ENCODE results near the gene TSPEAR. TPM values are rescaled to one million over a fixed set of nuclear protein-coding genes. Genes with fewer than 3 reads are reported as not detected.

The TSPEAR gene
- total RNA-seq, 4 donors from 2014 or later: under 0.01 to 0.23 TPM; not detected in 2

DNA sequence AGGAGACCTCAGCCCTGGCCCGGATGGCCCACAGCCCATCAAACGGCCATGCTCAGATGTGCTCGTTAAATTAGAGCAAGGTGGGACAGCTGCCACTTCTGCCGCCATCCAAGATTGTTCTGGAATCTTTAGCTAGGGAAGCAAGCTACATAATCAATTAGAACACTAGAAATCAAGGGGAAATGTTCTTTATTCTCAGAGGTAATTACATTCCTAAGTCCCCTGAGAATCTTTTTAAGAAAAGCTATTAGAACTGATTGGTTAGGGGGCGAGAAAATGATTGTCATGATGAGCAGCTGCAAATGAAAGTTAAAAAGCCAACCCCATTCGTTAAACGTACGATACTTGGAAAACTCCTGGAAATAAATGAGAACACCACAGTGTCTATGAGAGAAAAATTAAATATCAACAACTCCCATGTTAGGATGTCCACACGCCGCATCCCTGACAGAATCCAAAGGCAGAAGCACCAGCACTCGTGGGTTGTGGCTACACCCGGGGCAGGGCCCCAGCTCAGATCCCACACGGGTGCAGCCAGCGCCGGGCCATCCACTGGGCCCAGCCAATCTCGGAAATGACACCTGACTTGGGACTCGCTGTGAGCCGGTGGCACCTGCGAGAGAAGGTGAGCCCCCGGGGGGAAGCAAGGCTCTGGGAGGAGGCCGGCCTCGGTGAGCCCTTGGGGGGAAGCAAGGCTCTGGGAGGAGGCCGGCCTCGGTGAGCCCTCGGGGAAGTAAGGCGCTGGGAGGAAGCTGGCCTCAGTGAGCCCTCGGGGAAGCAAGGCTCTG is 209.0 kb downstream of the TSPEAR start:
- intact Hi-C loops (cut with DNase I): no loop called here

DNA sequence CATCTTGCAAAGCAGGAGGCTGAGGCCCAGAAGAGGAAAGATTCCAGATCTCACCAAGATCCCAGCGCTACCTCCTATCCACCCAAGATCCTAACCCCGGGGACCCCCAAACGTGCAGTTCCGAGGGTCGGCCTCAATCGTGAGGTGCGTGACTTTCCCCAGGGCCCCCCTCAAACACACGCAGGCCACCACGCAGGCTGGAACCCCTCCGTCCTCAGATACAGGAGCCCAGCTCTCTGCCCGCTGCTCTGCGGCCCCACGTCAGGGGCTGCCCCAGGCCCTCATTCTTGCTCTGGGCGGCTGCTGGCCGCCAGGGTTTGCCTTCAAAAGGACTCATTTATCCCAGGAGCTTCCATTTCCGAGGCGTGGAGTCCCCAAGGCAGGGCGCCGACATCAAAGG is 211.3 kb downstream of the TSPEAR start:
- H3K4me1 ChIP-seq: peaks cover 0 to 13% (median 0%) of the 10 kb centered on the region in 4 donors
- H3K27me3 ChIP-seq: peaks cover 0 to 76% (median 0%) of the 10 kb centered on the region in 4 donors
- no peak overlapping the region for H3K4me3 ChIP-seq
- no peaks in the 10 kb centered on the region for H3K9me3 ChIP-seq
- no peak for DNase-seq (ENCODE audit: extremely low spot score)
- H3K36me3 ChIP-seq: no peaks in the 10 kb centered on the region
- no peak for TF ChIP-seq EP300 (IDR thresholded peaks at IDR 0.05)
- no peak for TF ChIP-seq POLR2AphosphoS5 (IDR thresholded peaks at IDR 0.05)
- TF ChIP-seq, protein P1, sequence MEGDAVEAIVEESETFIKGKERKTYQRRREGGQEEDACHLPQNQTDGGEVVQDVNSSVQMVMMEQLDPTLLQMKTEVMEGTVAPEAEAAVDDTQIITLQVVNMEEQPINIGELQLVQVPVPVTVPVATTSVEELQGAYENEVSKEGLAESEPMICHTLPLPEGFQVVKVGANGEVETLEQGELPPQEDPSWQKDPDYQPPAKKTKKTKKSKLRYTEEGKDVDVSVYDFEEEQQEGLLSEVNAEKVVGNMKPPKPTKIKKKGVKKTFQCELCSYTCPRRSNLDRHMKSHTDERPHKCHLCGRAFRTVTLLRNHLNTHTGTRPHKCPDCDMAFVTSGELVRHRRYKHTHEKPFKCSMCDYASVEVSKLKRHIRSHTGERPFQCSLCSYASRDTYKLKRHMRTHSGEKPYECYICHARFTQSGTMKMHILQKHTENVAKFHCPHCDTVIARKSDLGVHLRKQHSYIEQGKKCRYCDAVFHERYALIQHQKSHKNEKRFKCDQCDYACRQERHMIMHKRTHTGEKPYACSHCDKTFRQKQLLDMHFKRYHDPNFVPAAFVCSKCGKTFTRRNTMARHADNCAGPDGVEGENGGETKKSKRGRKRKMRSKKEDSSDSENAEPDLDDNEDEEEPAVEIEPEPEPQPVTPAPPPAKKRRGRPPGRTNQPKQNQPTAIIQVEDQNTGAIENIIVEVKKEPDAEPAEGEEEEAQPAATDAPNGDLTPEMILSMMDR (IDR thresholded peaks at IDR 0.05): no peak
- no peak for TF ChIP-seq POLR2A (IDR thresholded peaks at IDR 0.05; ENCODE audit: low read depth)
- intact Hi-C loops (cut with DNase I): no loop called here
- WGBS: 73% methylated on average over 18 of the region's 19 CpGs
- no peak overlapping the region for H3K27ac ChIP-seq (replicated peaks in 1 of 4)

More for the DNA sequence above, 209.0 kb downstream of the TSPEAR start:
- no peak for DNase-seq (ENCODE audit: extremely low spot score)
- 89% methylated on average over 25 of the region's 27 CpGs for WGBS
- Histone ChIP-seq H3K27me3 (peaks cover 0 to 77% (median 0%) of the 10 kb centered on the region in 4 donors), H3K4me3 (no peak overlapping the region), H3K9me3 (no peaks in the 10 kb centered on the region), H3K36me3 (no peaks in the 10 kb centered on the region), H3K27ac (replicated peaks in 1 of 4) (no peak overlapping the region), H3K4me1 (peaks cover 0 to 7% (median 0%) of the 10 kb centered on the region in 4 donors)
- TF ChIP-seq POLR2A (IDR thresholded peaks at IDR 0.05; ENCODE audit: low read depth): no peak
- TF ChIP-seq POLR2AphosphoS5 (IDR thresholded peaks at IDR 0.05): no peak
- TF ChIP-seq EP300 (IDR thresholded peaks at IDR 0.05): no peak
- TF ChIP-seq, protein P1 (IDR thresholded peaks at IDR 0.05): no peak

DNA sequence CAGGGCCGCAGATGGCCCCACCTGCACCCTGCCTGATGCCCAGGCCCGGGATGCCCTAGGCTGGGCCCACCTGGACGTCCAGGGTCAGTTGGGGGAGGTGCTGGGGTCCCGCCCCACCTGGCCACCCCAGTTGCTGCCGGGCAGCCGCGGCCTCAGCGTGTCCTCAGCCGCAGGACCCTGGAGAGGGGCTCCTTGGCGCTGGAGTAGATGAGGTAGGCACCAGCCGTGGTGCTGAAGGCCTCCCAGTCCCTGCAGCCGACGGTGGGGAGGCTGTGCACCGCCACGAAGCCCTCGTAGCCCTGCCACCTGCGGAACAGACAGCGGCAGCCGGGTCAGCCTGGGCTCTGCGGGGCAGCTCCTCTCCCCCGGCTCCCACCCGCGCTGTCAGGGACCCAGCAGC is 211.7 kb downstream of the TSPEAR start:
- 93% methylated on average over 3 of the region's 23 CpGs for WGBS
- Histone ChIP-seq H3K4me3 (no peak overlapping the region), H3K4me1 (peaks cover 0 to 13% (median 0%) of the 10 kb centered on the region in 4 donors), H3K36me3 (no peaks in the 10 kb centered on the region), H3K27ac (replicated peaks in 1 of 4) (no peak overlapping the region), H3K9me3 (no peaks in the 10 kb centered on the region), H3K27me3 (peaks cover 0 to 76% (median 0%) of the 10 kb centered on the region in 4 donors)
- DNase-seq (ENCODE audit: extremely low spot score): no peak
- intact Hi-C loops (cut with DNase I): no loop called here
- no peak for TF ChIP-seq EP300 (IDR thresholded peaks at IDR 0.05)

GRCh38 chr21:44499211-44499560 is 212.2 kb downstream of the TSPEAR start:
- Histone ChIP-seq H3K4me1 (peaks cover 0 to 13% (median 0%) of the 10 kb centered on the region in 4 donors), H3K4me3 (no peak overlapping the region), H3K9me3 (no peaks in the 10 kb centered on the region), H3K36me3 (no peaks in the 10 kb centered on the region), H3K27me3 (peaks cover 0 to 76% (median 0%) of the 10 kb centered on the region in 4 donors), H3K27ac (replicated peaks in 1 of 4) (no peak overlapping the region)
- TF ChIP-seq EP300 (IDR thresholded peaks at IDR 0.05) (no peak), POLR2A (IDR thresholded peaks at IDR 0.05; ENCODE audit: low read depth) (no peak), POLR2AphosphoS5 (IDR thresholded peaks at IDR 0.05) (no peak)
- TF ChIP-seq, protein P1 (IDR thresholded peaks at IDR 0.05): no peak
- WGBS: 83% methylated on average over 18 of the region's 18 CpGs
- no peak for DNase-seq (ENCODE audit: extremely low spot score)
- intact Hi-C loops (cut with DNase I): no loop called here

DNA sequence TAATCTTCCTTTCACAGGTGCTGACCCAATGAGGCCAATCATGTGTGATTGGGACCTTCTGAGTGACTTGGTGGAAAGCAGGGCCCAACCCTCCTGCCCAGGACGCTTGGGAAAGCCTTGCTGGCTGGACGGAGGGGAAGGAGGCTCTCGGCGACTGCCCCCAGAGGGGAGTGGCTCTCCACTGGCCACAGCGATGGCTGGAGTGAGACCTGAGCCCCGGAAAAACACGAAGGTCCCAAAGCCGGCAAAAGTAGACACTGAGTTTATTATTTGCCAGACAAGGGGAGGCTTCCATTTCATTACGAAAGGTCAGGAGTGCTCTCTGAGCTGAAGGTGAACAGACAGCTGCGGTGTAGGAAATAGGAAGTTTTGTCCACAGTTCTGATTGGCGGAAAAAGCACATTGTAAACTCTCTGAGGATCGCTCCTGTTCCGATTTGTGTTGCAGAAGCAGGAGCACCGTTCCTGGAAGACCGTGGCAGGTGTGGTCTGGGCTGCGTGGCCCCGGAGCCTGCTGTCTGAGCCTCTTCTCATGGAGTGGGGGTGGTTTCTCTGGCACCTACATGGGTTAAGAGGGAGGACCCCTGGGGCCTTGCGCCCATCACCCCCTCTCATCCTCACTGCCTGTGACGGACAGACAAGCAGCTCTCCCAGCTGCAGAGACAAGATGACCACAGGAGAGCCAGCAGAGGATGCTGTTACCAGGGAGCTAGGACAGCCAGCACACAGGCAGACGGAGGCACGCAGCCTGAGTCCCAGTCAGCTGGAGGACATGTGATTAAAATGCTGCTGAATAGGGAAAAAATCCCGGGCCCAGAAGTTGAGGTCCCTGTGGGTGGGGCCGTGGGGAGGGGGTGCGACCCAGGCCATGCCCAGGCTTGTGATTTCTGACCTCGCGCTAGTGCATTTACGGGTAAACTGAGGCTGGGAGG is 212.8 kb downstream of the TSPEAR start:
- DNase-seq (ENCODE audit: extremely low spot score): no peak
- no peaks in the 10 kb centered on the region for H3K36me3 ChIP-seq
- TF ChIP-seq EP300 (IDR thresholded peaks at IDR 0.05): no peak
- no peak for TF ChIP-seq POLR2AphosphoS5 (IDR thresholded peaks at IDR 0.05)
- TF ChIP-seq, protein P1 (IDR thresholded peaks at IDR 0.05): no peak
- no peak for TF ChIP-seq POLR2A (IDR thresholded peaks at IDR 0.05; ENCODE audit: low read depth)
- H3K4me3 ChIP-seq: no peak overlapping the region
- H3K9me3 ChIP-seq: peaks cover 0 to 4% (median 3%) of the 10 kb centered on the region in 4 donors
- H3K4me1 ChIP-seq: peaks cover 0 to 13% (median 0%) of the 10 kb centered on the region in 4 donors
- intact Hi-C loops (cut with DNase I): no loop called here
- H3K27ac ChIP-seq (replicated peaks in 1 of 4): no peak overlapping the region
- peaks cover 0 to 72% (median 0%) of the 10 kb centered on the region in 4 donors for H3K27me3 ChIP-seq
- 80% methylated on average over 21 of the region's 27 CpGs for WGBS
